Measurements from ENCODE around the gene KIAA0513.

DNA sequence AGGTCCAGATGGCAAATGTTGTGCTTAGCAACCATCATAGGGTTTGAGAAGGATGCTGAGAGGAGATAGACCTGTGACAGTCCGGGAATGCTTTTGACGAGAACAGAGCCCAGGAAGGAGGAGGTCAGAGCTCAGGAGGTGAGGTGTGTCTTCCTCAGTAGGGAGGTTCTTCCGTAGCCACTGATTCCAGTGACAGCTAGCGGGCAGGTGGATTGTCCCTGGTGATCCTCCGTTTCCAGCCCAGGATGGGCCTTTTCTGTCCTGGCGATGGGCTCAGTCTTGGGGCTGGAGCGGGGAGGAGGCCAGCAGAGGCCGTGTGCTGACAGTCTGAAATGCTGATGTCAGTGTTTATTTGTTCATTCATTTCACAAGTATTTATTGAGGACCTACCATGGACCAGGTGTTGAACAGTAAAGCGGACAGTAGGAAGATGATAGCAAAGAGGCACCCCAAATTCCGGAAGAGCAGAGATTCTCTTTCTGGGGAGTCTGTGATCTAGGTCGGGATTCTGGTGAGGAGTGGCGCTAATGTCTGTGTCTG, 38.8 kb downstream of the KIAA0513 start:
- TF ChIP-seq, protein P1, sequence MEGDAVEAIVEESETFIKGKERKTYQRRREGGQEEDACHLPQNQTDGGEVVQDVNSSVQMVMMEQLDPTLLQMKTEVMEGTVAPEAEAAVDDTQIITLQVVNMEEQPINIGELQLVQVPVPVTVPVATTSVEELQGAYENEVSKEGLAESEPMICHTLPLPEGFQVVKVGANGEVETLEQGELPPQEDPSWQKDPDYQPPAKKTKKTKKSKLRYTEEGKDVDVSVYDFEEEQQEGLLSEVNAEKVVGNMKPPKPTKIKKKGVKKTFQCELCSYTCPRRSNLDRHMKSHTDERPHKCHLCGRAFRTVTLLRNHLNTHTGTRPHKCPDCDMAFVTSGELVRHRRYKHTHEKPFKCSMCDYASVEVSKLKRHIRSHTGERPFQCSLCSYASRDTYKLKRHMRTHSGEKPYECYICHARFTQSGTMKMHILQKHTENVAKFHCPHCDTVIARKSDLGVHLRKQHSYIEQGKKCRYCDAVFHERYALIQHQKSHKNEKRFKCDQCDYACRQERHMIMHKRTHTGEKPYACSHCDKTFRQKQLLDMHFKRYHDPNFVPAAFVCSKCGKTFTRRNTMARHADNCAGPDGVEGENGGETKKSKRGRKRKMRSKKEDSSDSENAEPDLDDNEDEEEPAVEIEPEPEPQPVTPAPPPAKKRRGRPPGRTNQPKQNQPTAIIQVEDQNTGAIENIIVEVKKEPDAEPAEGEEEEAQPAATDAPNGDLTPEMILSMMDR (IDR thresholded peaks at IDR 0.05 in 8 of 11, conservative IDR thresholded peaks at IDR 0.05 in 3 of 11), result no peak
- TF ChIP-seq POLR2A (IDR thresholded peaks at IDR 0.05) (no peak), POLR2AphosphoS5 (IDR thresholded peaks at IDR 0.05) (no peak)

All from spleen (tissue), 7 donors.